ENCODE results near the gene PIGN.

GRCh38 chr18:62071071-62071470, 115.8 kb downstream of the PIGN start:
- TF ChIP-seq JUN (IDR thresholded peaks at IDR 0.05; ENCODE audit: low read depth, low read length) (no peak), CBX8 (IDR thresholded peaks at IDR 0.05; ENCODE audit: borderline replicate concordance, low read depth, low read length) (no peak), SP4 (IDR thresholded peaks at IDR 0.05; ENCODE audit: low read length) (no peak), JUND (IDR thresholded peaks at IDR 0.05; ENCODE audit: low read length) (no peak)

All from H1 (cell line).